HG03045 (cell line): ENCODE results near the gene AQP1.

Experiments used
- ATAC-seq: cut with Tn5 transposase; IDR thresholded peaks from one replicate; pipeline ENCODE4 v1.9.1; 2021; ENCODE audit warnings: mild to moderate bottlenecking, moderate library complexity; ENCODE audit not compliant: unreplicated experiment

Gene AQP1

DNA sequence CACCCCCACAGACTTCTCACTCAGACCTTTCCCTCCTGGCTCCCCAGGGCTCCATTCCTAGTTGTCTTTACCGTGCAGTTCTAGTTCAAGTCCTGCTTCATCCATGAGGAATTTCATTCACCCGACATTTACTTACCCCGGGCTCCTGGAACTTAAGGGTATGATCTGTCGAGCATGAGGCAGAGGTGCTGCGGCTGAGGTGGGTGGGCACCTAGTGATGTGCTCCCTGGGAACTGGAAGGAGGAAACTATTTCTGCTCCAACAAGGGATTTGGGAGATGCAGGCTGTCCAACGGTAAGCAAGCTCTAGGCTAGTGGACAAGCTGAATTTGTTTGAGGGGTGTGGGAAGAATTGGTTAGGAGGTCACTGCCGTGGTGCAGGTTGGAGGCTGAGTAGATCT, 30.2 kb upstream of the AQP1 start:
- ATAC-seq, result no peak

DNA sequence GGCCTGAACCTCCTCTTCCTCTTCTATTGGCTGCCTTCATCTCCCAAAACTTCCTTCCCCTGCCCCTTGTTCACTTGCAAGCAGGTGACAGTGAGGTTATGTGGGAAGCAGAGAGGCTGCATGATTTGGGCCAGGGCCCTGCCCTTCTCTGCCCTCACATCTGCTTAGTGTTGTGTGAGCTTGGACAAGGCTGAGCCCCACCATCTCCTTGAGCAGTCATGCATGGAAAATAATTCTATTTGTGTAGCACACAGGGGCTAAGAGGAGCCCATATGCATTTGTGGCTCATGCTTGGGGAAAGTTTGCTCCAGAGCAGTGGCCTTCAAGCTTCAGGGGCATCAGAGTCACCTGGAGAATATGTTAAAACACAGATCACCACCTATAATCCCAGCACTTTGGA, 26.8 kb upstream of the AQP1 start:
- no peak for ATAC-seq

DNA sequence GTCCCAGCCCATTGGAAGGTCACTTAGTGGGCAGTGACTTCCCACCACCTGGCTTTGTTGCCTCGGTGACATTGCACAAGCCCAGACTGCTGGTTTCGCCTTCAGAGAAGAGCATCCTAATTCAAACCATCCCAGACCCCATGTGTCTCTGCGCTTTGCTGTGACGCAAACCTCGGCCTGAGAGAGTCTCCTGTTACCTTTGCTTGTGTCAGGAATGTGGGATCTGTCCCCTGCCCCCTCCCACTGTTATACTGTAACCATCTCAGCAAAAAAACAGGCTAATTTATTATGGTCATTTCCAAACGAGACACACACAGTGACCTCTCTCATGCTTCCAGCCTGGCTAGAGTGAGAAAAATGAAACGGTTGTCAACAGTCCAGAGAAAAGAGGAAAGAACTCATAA, 25.0 kb upstream of the AQP1 start:
- ATAC-seq, result no peak

DNA sequence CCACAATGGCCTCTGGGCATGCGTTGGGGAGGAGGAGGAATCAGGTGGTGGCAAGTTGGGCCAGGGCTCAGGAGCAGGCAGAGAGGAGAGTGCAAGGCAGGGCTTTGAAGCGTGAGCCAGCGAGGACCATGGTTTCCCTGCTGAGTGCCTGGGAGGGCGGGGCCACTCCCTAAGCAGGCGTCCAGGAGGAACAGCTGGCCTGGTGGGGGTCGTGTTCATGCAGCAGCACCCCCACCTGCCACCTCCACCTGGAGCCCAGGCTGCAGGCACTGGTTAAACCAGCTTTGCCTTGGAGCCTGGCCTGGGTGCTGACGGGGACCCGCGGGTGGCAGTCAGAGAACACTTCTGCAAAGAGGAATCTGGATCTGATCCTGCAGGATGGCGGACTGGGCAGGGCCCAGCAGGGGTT, 24.2 kb upstream of the AQP1 start:
- no peak for ATAC-seq

DNA sequence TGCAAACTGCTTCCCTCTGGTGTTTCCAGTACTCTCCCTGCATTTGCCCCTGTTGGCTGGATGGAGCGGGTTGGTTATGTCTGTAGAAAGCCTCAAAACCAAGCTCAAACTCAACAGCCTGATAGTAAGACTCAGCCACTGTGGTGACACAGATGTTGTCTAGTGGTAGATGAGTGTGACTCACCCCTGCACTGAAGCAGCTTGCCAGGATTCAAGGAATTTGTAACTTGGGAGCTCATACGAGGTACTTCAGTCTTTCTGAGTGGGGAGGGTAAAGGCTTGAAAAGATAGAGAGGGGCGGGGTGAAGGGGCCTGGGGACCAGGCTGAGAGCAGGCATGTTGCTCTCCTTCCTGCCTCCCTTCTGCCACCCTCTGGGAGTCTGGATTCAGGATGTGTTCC, 22.9 kb upstream of the AQP1 start:
- ATAC-seq, result no peak

DNA sequence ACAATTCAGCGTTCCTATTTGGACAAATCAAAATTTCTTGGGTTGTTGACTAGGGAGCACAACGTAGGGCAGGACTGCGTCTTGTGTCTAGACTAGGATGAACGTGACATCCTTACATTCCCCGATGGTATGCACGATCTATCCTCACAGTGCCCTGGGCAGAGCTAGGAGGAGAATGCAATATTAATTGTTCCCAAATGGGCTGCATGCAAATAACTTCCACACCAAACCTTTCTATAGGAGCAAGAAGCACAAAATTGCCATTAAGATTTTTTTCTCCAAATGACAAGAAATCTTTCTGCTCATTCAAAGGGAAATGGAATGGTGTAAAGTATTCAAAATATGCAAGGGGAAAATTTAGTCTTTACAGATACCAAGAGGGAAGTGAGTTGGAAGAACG, 21.4 kb upstream of the AQP1 start:
- no peak for ATAC-seq

DNA sequence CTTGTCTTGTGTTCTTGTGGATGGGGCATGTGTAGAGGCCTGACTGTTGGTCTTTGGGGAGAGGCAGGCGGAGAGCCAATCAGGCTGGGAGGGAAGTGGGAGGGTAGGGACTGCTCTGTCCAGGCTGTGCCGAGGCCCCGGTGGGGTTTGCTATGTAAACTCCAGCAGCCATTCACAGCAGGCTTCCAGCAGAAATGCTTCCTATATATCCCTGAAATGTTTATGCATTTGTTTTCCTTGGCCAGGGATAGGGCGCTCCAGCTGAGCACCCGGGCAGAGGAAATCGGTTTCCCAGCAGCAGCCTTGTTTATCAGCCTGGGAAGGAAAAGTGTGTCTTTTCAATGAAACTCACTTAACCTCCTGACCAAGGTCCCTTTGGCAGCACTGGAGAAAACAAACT, 18.3 kb upstream of the AQP1 start:
- ATAC-seq, result no peak

DNA sequence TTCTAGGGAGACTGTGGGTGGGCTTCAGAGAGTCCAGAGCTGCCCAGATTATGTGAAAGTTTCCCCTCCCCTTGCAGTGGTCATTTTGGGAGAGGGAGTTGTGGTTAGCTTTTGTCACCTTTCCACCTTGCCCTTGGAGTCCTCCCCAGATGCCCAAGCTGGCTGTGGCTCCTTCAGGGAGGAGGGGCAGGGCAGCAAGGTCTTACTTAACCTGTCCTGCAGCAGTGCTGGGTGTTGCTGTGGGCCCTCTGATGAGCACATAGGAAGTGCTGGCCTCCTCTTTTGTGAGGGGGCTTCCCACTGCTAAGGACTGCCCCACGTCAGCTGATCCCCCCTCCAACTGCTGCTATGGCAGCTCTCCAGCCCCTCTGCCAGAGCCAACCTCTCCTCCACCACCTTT, 17.6 kb upstream of the AQP1 start:
- no peak for ATAC-seq

DNA sequence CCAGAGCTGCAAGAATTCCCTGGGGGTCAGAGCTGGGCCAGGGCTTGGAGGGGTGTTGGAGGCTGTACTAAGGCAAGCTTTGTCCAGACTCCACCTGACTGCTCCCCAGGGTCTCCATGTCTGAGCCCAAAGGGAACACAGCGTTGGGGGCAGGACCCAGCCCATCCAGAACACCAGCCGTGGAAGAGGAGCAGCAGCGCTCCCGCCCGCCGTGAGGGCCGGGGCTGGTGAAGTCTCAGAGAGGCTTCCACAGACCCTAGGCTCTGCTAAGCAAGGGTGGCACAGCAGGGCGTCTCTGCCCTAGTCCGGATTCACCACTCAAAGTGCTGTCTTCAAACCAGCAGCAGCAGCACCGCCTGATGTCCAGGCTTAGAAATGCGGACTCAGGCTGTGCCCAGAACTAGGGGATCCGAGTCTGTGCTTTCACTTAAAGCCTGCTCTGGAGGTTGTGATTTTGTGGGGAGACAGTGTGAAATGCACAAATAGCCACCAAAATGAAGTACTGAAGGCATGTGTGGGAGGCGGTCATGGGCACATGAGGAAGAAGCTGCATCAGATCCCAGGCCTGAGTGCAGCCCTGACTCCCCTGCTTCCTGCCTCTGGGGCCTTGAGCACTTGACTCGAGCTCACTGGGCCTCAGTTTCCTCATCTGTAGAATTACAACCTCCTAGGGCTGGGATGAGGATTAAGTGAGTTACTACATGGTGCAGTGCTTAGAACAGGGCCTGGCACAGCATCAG, 16.6 kb upstream of the AQP1 start:
- no peak for ATAC-seq

DNA sequence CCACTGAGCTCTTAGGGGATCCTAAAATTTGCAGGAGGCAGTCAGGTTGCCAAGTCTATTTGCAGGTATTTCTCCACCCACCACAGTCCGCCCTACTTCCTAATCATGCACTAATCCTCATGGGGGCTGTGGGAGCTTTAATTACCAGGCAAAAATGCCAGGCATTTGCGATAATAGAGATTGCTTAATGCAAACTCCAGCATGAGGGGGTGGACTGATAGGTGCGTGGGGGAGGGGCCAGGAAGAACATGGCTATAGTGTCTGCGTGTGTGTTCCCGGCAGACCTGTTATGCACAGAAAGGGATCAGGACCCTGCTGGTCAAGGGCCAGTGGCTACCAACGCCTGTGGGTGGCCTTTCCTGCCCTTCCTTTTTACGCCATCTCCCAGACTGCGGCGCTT, 15.6 kb upstream of the AQP1 start:
- ATAC-seq, result no peak

DNA sequence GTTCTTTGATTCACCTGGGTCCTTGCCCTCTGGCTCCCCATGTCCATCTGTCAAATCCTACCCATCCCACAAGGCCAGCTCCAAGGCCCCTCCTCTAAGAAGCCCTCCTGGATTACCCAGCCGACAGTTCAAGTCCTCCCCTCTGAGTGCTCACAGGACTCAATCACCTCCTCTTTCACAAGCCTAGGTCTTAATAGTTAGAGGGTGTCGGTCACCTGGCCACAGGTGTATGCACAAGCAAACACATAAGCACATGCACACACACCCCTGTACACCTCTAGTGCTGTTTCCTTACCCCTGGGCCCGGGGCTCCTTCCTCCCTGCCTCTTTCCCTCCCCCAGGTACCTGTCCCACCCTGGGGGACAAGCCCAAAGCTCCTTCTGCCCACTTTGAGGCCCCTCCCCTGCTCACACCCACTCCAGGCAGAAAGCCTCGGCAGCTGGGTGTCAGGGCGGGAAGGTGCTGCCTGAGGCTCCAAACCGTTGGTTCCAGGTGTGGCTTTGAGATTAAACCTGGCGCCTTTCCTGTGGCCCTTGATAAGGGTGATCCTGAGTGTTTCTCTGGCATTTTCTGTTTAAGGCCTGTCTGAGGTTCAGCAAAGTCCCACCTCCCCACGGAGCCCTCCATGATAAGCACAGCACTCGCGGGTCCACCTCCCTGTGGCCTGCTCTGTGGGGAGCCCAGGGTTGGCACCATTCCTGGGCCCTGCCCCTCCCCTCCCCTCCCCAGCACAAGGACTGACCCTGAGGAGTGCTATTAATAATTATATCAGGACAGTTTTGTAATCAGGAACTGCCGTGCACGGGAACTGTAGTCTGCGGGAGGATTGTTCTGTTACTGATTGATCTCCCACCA, 14.6 kb upstream of the AQP1 start:
- no peak for ATAC-seq

DNA sequence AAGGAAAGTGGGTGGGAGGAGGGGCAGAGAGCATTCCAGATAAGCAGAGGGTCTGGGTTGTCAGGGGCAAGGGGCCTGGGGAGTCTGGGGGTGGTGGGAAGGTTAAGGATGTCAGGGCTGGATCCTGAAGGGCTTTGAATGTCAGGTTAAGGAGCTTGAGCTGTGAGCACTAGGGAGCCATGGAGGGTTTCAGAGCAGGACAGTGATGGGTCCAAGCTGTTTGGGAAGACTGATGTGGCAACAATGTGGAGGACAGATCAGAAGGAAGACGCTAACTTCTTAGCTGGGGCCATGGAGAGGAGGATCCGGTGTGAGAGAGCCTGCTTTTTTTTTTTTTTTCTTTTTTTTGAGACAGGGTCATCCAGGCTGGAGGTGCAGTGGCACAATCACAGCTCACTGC, 13.9 kb upstream of the AQP1 start:
- no peak for ATAC-seq

DNA sequence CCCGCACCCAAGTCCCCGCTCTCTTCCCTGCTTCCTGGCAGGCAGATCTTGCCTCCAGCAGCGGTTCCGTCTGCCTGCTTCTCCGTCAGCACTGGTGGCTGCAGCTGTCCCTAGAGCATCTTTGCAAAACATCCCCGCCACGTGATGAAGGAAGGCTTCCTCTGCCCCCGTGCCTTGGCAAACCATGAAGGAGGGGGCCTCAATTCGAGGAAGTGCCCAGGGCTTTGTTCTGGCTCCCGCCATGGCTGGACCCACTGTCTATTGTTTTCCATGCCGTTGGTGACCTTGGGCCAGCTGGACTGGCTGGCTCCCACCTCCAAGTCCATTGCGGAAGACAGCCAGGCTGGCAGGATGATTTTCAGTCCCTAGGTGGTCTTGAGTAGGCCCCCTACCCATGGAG, 13.2 kb upstream of the AQP1 start:
- ATAC-seq, result no peak

DNA sequence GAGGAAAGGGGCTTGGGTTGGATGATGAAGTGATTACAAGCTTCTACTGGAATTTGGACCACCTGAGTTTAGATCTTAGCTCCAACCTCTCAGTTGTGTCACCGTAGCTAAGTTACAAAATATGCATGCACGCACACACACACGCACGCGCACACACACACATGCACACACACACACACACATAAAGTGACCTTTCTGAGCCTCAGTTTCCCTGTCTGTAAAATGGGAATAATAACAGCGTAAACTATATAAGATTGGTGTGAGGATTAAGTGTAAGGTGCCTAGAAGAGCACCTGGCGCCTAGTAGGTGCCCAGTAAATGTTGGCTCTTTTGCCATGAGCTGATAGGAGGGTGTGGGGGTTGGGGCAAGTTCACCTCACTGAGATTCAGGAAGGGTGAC, 12.6 kb upstream of the AQP1 start:
- ATAC-seq, result no peak

DNA sequence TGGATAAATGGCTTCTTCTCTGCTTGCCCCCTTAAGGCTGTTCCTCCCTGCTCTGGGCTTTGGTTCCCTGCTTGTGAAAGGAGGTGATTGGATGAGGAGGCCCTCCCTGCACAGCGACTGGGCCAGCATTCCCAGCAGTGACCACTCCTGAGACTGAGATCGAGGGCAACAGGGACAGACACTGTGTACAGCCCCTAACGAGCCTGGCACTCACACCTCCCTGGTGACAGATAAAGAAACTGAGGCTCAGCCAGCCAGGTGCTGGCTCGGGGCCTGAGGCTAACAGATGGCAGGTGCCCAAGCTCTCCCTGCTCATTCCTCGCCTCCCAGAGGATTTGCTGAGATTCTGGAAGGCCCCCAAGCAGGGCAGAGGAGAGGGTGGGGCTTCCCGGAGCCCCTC, 12.0 kb upstream of the AQP1 start:
- no peak for ATAC-seq

DNA sequence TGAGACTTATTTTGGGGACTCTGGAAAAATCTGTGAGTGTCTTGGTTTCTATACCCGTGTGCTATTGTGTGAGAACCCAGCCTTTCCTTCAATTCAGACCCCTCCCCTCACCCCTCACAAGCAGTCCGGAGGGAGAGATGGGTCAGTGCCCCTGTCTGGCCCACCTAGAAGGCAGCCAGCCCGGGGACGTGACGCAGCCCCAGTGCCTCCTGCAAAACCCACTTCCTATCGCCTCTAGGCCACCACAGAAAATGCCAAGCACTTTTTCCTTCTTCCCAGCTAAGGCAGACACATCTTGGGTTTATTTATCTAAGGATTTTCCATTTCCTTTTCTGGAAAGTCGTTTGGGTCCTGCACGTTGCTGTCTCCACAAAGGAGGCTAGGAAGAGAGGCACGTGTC, 11.6 kb upstream of the AQP1 start:
- ATAC-seq, result no peak

DNA sequence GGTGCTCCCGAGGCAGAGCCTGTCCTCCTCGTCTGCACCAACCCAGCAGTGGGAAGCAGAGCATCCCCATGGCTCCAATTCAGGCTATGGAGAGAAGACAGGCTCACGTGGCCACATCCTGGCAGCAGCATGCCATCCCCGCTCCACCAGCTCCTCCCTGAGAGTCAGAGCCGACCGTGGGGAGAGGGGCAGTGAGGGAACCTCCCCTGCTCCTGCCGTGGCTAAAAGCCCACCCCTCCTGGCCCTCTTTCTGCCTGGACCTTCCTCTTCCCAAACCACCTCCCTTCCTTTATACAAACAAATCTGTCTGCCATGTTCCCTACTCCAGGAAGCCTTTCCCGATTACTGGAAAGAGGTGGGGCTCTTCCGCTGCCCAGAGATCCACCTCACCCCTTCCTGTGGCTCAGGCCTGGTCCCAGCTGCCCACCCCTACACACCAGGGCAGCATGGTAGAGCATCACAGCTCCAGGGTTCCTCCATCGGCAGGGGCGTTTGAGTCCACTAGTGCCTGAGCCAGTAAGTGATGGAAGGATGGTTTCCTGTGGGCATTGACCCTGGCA, 10.8 kb upstream of the AQP1 start:
- ATAC-seq, result no peak

DNA sequence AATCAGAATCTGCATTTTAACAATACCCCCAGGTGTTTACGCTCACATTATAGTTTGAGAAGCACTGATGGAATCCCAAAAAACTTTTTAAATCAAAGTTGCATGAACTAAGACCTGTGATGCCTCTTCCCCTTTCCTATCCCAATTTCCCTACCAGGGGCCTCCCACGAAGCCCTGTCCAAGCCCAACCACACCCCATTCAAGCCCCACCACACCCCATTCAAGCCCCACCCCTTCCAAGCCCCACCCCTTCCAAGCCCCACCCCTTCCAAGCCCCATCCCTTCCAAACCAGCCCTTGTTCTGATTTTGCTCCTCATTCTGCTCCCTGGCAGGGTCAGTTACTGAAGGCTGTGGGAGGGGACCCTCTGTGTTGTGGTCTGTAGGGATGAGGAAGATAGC, 9.8 kb upstream of the AQP1 start:
- no peak for ATAC-seq

DNA sequence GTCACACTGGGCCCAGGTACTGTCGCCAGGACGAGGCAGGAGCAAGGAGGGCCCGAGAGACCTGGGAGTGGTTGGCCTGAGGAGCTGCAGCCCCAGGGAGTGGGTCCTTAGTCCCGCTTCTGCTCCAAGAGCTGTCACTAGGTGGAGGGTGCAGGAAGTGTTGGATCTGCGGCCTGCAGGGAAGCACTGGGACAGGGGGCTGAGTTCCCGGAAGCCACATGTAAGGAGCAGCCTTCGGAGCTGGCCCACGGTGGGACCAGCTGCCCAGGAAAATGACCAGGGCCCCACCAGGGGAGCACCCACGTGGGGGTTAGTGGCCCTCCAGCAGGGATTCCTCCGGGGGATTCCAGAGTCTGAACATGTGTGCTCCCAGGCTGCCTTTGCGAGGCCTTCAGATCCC, 9.2 kb upstream of the AQP1 start:
- no peak for ATAC-seq

DNA sequence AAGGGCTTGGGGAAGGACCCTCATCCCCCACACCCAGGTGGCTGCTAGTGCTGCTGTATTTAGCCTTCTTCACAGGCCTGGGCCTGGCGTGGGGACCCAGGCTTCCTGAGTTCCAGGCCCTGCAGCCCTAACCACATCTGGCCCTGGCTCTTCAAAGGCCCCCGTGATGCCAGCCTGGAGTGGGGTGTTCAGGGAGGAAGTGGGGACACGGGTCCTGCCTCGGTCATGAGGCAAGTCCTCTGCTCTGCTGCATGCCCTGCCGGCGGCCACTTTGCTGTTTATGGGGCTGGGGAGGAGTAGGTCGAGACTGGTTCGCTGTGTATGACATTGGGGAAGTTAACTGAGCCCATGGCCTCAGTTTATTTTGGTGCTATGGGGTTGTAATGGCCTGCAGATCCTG, 8.5 kb upstream of the AQP1 start:
- no peak for ATAC-seq

DNA sequence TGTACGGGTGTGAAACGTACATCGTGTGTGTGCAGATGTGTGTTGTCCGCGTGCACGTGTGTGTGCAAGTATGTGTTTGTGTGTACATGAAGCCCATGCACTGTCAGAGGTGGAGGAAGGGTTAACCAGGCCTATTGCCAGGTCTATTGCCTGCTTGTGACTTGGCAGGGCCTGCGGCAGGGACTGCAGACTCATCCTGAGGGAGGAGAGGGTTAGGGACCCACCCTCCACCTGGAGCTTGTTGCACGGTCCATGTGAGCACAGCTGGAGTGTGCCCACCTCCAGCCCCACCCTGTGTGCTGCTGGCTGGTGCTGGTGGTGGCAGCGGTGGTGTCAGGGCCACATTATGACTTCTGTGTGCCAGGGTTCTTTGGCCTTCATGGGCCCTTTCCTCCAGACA, 7.1 kb upstream of the AQP1 start:
- no peak for ATAC-seq
